Upper lobe of left lung (tissue), 4 donors: ENCODE measurements around the gene MLLT3.

Experiments
- CTCF ChIP-seq, 6 experiments: fragments of 450-650 bp in 4 of 6; fragments of 200-600 bp in 2 of 6; sonication (generic) in 2 of 6; IDR thresholded peaks; one replicate each; pipeline ENCODE4 v1.5.1; 2016 to 2019; ENCODE audit warnings: antibody characterized with exemption in 6 of 6
- EP300 ChIP-seq, 4 donors: sonication (generic); formaldehyde crosslinking; IDR thresholded peaks; one replicate each; pipeline ENCODE4 v1.5.1; 2017; ENCODE audit warnings: antibody characterized with exemption in 4 of 4, control low read depth in 2 of 4
- POLR2AphosphoS5 ChIP-seq, 2 donors: sonication (generic); formaldehyde crosslinking; IDR thresholded peaks; one replicate each; pipeline ENCODE4 v1.5.1; 2017; ENCODE audit warnings: antibody characterized with exemption in 2 of 2

- TF ChIP-seq CTCF (IDR thresholded peaks at IDR 0.05) (no peak), POLR2AphosphoS5 (IDR thresholded peaks at IDR 0.05) (no peak), EP300 (IDR thresholded peaks at IDR 0.05) (no peak)
Observed at GRCh38 chr9:20384642-20385041, 237.7 kb downstream of the MLLT3 start.
